ENCODE results near the gene HSPB2. TPM values are rescaled to one million over a fixed set of nuclear protein-coding genes. Genes with fewer than 3 reads are reported as not detected.
"Not testable (repeated sequence)": the region's sequence is repeated elsewhere in the genome, so short reads cannot be mapped to it uniquely, and the experiment has no call there.

HSPB2 gene, protein sequence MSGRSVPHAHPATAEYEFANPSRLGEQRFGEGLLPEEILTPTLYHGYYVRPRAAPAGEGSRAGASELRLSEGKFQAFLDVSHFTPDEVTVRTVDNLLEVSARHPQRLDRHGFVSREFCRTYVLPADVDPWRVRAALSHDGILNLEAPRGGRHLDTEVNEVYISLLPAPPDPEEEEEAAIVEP
- total RNA-seq = 37.0 TPM
- long read RNA-seq, transcript HSPB2-201 (2 exons, 1,335 nt) = major isoform, 74 of 75 reads
- long read RNA-seq, partial matches to known transcripts = 0 of 75 reads
- long read RNA-seq, other reads (novel, unspliced or antisense) = 1 of 75 reads

GRCh38 chr11:111912535-111912934 is at the start of gene HSPB2:
Gene HSPB2, plus strand, starts transcription at chr11:111912734. Its CDS starts 96 bp downstream, at chr11:111912830.
- peak; percentile 75 for DNase-seq
- ATAC-seq = peak; percentile 29
- intact Hi-C loops (cut with micrococcal nuclease) = no loop called here

GRCh38 chr11:111870113-111870512 is 42.4 kb upstream of the HSPB2 start:
- ATAC-seq (no peak), DNase-seq (no peak)
- intact Hi-C loops (cut with micrococcal nuclease) = loop anchor here (10.0 kb wide), 2 partner anchors 55 to 115 kb away; no protein-coding TSS in a partner anchor

- ATAC-seq = no peak
- no peak for DNase-seq
- intact Hi-C loops (cut with micrococcal nuclease) = loop anchor here (10.0 kb wide), 2 partner anchors 54 to 114 kb away; no protein-coding TSS in a partner anchor
These were observed 42.0 kb upstream of the HSPB2 start for GRCh38 chr11:111870522-111870885.

DNA sequence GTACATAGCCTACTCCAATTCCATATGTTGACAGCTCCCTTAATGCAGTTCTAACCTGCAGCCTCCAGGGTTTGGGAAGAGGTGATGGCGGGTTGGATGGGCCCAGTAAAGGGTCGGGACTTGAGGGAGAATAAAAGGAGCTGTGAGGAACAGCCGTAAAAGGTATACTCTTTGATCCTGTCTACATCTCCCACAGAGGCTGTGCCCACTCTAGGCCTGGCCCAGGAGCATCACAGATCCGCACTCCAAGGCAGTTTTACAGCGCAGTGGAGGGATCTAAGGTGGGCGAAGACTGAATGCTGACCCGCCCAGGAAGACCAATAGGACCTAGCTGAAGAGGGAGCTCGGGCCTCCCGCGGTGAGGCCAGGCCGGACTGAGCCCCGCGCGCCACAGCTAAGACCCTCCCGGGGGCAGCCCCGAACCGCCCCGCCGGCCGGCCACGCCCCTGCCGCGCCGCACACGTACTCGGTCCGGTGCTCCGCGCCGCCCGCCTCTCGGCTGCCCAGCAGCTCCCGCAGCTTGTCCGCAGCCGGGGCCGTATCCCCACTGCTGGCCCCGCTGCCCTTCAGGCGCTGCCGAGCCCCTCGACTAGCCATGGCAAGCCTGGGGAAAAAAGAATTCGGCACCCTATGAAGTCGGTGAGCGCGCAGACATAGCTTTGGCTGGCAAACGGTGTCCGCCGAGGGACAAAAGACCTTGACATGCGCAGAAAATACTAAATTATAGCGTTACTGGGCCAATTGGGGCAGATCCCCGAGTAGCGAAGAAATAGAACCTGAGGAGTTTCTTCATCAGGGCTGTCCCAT is 41.4 kb upstream of the HSPB2 start, which contains the start of gene ALG9:
Gene ALG9, minus strand, starts transcription at position 696 of the 807 bp plus-strand sequence. Its CDS starts 99 bp downstream, at position 597.
- DNase-seq (peak; percentile 88), ATAC-seq (peak; percentile 94)
- intact Hi-C loops (cut with micrococcal nuclease) = loop anchor here (10.0 kb wide), 2 partner anchors 54 to 114 kb away; no protein-coding TSS in a partner anchor

DNA sequence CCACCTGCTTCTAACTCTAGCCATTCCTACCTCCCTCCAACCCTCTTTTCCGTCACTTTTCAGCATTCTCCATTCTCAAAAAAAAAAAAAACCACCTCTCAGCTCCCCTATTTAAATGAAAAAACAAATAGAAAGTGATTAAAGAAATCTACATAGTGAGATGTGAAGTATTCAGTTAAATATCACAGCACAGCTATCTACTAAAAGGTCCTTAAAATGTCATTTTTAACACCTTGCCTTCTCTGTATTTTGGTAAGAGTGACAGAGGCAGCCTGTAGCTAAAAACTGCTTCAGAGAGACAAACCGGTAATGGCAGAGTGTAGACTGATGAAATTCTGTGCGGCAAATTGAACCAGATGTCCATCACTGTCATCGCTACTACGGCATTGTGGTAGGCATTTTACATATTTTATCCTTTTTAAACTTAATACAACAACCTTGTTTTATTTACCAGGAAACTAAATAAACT is 40.8 kb upstream of the HSPB2 start:
- peak; percentile 30 for ATAC-seq
- DNase-seq = no peak
- intact Hi-C loops (cut with micrococcal nuclease) = loop anchor here (10.0 kb wide), 2 partner anchors 53 to 113 kb away; no protein-coding TSS in a partner anchor

GRCh38 chr11:111878385-111878848 is 34.1 kb upstream of the HSPB2 start:
- intact Hi-C loops (cut with micrococcal nuclease) = loop anchor here (10.0 kb wide), 2 partner anchors 46 to 106 kb away; no protein-coding TSS in a partner anchor
- DNase-seq (no peak), ATAC-seq (no peak)

DNA sequence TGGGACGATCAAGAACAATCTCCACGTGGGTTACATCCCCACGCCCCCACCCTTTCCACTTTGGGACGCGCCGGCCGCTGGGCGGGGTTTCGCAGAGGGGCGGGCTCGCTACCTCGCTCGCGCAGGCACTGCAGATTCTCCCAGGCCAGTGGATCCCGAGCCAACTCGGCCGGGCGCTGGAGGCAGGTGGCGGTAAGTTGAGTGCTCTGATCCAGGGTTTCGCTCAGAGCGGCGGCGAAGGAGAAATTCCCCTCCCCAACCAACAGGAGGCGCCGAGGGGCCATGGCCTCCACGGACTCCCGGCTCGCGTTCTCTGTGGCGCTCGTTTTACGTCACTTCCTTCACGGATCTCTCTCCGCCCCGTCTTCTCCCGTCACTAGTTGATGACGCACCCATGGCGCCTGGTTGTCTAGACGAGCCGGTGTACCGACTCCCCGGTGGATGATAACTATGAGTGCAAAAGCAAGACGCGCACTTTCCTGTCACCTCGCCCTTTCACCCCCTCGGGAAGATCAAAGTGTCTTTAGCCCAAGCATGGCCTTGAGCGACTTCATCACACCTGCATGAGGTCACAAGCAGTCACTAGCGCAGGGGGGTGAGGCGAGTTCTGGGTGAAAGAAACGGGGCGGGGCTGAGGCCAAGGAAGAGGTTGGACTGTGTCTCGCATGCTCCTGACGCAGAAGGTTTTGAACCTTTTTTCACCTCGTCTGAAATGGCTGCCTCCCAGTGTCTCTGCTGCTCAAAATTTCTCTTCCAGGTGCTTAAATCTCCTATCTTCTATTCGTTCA is 33.5 kb upstream of the HSPB2 start, which contains the start of the genes CFAP68 and FDXACB1:
Gene CFAP68, plus strand, starts transcription at position 693 of the 788 bp plus-strand sequence. Its CDS starts 20 bp downstream, at position 713.
Gene FDXACB1, minus strand, starts transcription at position 317 of the 788 bp plus-strand sequence. Its CDS starts 33 bp downstream, at position 284.
- ATAC-seq (peak; percentile 94), DNase-seq (peak; percentile 95)
- intact Hi-C loops (cut with micrococcal nuclease) = loop anchor here (10.0 kb wide), 2 partner anchors 46 to 106 kb away; no protein-coding TSS in a partner anchor

- DNase-seq (no peak), ATAC-seq (peak; percentile 10)
- intact Hi-C loops (cut with micrococcal nuclease) = loop anchor here (10.0 kb wide), 2 partner anchors 45 to 105 kb away; no protein-coding TSS in a partner anchor
These were observed 32.9 kb upstream of the HSPB2 start for GRCh38 chr11:111879637-111879960.

GRCh38 chr11:111882202-111882601 is 30.3 kb upstream of the HSPB2 start:
- intact Hi-C loops (cut with micrococcal nuclease) = no loop called here
- DNase-seq = no peak
- no peak for ATAC-seq

GRCh38 chr11:111885053-111885452 is 27.5 kb upstream of the HSPB2 start:
- ATAC-seq; DNase-seq; intact Hi-C loops (cut with micrococcal nuclease): not testable (repeated sequence)

GRCh38 chr11:111886032-111886431 is 26.5 kb upstream of the HSPB2 start:
- DNase-seq = no peak
- no peak for ATAC-seq
- intact Hi-C loops (cut with micrococcal nuclease) = no loop called here

DNA sequence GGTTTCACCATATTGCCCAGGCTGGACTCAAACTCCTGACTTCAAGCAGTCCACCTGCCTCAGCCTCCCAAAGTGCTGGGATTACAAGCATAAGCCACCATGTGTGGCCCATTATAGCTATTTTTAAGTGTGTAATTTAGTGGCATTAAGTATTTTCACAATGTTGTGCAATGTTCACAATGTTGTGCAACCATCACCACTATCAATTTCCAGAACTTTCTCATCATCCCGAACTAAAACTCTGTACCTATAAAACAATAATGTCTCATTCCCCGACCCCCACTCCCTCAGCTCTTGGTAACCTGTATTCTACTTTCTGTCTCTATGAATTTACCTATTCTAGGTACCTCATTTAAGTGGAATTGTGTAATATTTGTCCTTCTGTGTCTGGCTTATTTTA is 25.7 kb upstream of the HSPB2 start:
- DNase-seq (no peak), ATAC-seq (no peak)
- intact Hi-C loops (cut with micrococcal nuclease) = no loop called here

DNA sequence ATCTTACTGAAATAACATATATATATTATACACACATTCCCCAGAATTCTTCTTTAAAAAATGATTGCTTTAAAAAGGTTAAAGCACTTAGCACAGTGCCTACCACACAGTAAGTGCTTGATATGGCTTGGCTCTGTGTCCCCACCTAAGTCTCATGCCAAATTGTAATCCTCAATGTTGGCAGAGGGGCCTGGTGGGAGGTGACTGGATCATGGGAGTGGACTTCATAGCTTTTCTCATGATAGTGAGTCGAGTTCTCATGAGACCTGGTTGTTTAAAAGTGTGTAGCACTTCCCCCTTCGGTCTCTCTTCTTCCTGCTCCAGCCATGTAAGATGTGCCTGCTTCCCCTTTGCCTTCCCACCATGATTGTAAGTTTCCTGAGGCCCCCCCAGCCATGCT is 7.1 kb upstream of the HSPB2 start:
- intact Hi-C loops (cut with micrococcal nuclease) = no loop called here
- DNase-seq = peak; percentile 46
- ATAC-seq = peak; percentile 69

DNA sequence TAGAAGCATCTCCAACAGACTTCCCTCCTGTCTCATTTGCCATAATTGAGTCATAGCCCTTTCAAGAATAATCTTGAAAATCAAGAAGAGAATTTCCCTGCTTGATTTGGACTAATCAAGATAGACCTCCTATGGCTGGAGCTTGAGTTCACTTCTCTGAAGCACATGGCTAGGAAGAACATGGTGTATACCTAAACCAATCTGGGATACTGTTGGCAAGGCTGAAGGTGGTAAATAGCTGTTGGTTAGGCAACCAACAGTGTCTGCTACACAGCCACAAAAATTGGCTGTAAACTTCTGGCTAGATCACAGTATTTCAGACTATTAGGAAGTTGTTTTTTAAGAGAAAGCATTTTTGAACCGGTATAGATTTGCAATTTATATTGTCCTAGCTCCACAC is 5.9 kb upstream of the HSPB2 start:
- peak; percentile 17 for ATAC-seq
- DNase-seq = no peak
- intact Hi-C loops (cut with micrococcal nuclease) = no loop called here

DNA sequence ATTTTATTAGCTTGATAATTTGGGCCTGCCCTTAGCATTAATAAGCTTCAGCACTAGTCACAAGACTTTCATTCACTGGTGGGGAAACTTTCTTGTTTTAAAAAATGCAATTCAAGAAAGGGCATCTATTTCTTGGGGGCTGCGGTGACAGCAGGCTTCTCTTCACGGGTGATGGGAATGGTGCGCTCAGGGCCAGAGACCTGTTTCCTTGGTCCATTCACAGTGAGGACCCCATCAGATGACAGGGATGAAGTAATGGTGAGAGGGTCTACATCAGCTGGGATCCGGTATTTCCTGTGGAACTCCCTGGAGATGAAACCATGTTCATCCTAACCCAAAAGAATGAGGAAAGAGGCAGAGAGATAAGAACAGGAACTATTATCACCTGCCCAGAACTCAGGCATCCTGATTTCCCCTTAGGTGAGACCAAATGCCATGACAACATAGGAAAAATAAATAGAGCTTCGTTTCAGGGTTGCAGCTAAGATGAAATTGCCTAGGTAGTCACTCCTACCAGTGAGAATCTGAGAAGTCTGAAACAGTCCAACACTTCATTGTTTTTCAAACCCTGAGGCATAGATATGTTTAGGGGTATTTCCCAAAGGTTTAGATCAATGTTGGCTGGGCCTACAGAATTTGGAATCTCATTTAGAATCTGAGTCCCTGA is 3.8 kb upstream of the HSPB2 start:
- no peak for ATAC-seq
- intact Hi-C loops (cut with micrococcal nuclease) = no loop called here
- no peak for DNase-seq

GRCh38 chr11:111909378-111909777 is 3.2 kb upstream of the HSPB2 start:
- no peak for DNase-seq
- no peak for ATAC-seq
- intact Hi-C loops (cut with micrococcal nuclease) = no loop called here

DNA sequence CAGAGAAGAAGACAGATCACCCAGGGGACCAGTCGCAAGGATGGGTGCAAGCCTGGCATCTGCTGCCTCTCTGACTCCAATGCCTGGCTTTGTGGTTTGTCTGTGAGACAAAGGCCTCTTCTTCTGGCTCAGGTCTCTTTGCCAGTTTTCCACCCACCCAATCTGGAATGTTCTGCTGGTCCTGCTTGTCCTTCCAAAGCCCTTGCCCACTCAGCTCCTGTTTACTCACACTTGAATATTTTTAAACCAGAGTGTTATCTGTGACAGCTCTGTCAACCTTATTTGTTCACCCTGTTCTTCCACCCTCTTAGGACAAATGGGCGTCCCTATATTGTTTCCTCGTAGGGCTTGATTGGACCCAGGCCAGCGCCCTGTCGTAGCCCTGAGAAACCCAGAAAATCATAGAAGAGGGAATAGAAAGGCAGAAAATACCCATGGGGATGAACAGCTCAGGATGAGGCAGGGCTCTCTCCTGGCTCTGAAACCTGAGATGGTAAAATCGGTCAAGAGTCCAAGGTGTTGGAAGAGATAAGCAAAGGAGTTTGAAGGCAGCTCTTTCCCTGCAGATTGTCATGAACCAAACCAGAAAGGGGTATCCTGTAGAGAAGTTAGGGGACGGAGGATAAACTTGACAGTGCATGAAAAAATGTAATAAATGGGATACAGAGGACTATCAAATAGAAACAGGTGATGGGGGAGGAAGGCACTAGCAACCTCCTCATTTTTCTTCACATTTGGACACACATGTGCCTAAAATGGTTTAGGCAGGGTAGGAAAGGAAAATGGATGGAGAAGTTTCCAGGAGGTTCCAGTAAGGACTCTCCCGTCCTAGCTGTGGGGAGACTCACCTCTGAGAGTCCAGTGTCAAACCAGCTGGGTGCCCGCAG is 1.6 kb upstream of the HSPB2 start:
- DNase-seq (peak; percentile 58), ATAC-seq (peak; percentile 21)
- intact Hi-C loops (cut with micrococcal nuclease) = no loop called here

All from left ventricle myocardium superior (tissue), 1 donor.